Gastrocnemius medialis (tissue), 4 donors: ENCODE results near the gene PDLIM3. TPM values are rescaled to one million over a fixed set of nuclear protein-coding genes. Genes with fewer than 3 reads are reported as not detected.

Source experiments
- ATAC-seq, 2 donors: fragments of 150-250 bp; one replicate each; pipeline ENCODE4 v1.9.1; 2016
- DNase-seq, 2 donors: peaks; one replicate each; pipeline ENCODE4 v3.0.0-alpha.2; 2019
- H3K27ac ChIP-seq, 4 donors: fragments of 200-600 bp; sonication (generic); 1 replicate in 1 of 4; 2 replicates in 3 of 4; pipeline ENCODE4 v1.5.1; 2016 to 2018; ENCODE audit warnings: mild to moderate bottlenecking in 2 of 4, moderate library complexity in 1 of 4
- H3K27me3 ChIP-seq, 3 donors: fragments of 200-600 bp; sonication (generic) in 2 of 3; 1 replicate in 1 of 3; 2 replicates in 2 of 3; pipeline versions ENCODE4 v1.5.1 to v1.6.0; 2016 to 2019; ENCODE audit warnings: mild to moderate bottlenecking in 1 of 3, moderate library complexity in 1 of 3
- H3K36me3 ChIP-seq, 2 donors: fragments of 200-600 bp; sonication (generic) in 1 of 2; one replicate each; pipeline ENCODE4 v1.5.1; 2017 to 2018
- H3K4me1 ChIP-seq, 2 donors: fragments of 200-600 bp; sonication (generic) in 1 of 2; one replicate each; pipeline ENCODE4 v1.5.1; 2016 to 2017; ENCODE audit warnings: mild to moderate bottlenecking in 2 of 2
- H3K4me3 ChIP-seq, 4 donors: fragments of 200-600 bp; sonication (generic) in 3 of 4; 1 replicate in 1 of 4; 2 replicates in 3 of 4; pipeline ENCODE4 v1.5.1; 2016 to 2019; ENCODE audit warnings: mild to moderate bottlenecking in 2 of 4
- H3K9me3 ChIP-seq, 3 donors: fragments of 200-600 bp; sonication (generic) in 2 of 3; 1 replicate in 1 of 3; 2 replicates in 2 of 3; pipeline ENCODE4 v1.5.1; 2016 to 2019
- POLR2A ChIP-seq, 2 donors: fragments of 450-650 bp; IDR thresholded peaks; one replicate each; pipeline ENCODE4 v1.6.1; 2017; ENCODE audit warnings: antibody characterized with exemption in 2 of 2, mild to moderate bottlenecking in 2 of 2, moderate library complexity in 2 of 2
- in situ Hi-C, 4 donors: fragments of 200-750 bp; cut with MboI; loops; one replicate each; pipeline versions ENCODE4 v1.15.0 to v1.8.0; 2017; ENCODE audit warnings: low sequenced_read_pairs in 4 of 4
- intact Hi-C: fragments of 100-400 bp; cut with DNase I; formaldehyde crosslinking; loops from one replicate; pipeline ENCODE4 v1.15.1; 2023; ENCODE audit warnings: low total_unique reads
- total RNA-seq, 4 donors: library from RNA; depleted of rRNA; stranded (reverse); fragments of >200 nt; gene quantifications; one replicate each; pipeline versions ENCODE4 v1.1.0 to v1.2.3, GENCODE V29; 2016
- TF ChIP-seq, protein P1 (sequence below), 5 experiments: fragments of 450-650 bp in 3 of 5; fragments of 200-600 bp in 2 of 5; sonication (generic) in 2 of 5; IDR thresholded peaks in 4 of 5; conservative IDR thresholded peaks in 1 of 5; 1 replicate in 4 of 5; 2 replicates in 1 of 5; pipeline ENCODE4 v1.5.1; 2016 to 2019; ENCODE audit warnings: antibody characterized with exemption in 5 of 5, mild to moderate bottlenecking in 3 of 5, moderate library complexity in 3 of 5

PDLIM3 gene
- total RNA-seq, 4 donors from 2014 or later: 1,062 to 7,224 (median 2,598) TPM

DNA sequence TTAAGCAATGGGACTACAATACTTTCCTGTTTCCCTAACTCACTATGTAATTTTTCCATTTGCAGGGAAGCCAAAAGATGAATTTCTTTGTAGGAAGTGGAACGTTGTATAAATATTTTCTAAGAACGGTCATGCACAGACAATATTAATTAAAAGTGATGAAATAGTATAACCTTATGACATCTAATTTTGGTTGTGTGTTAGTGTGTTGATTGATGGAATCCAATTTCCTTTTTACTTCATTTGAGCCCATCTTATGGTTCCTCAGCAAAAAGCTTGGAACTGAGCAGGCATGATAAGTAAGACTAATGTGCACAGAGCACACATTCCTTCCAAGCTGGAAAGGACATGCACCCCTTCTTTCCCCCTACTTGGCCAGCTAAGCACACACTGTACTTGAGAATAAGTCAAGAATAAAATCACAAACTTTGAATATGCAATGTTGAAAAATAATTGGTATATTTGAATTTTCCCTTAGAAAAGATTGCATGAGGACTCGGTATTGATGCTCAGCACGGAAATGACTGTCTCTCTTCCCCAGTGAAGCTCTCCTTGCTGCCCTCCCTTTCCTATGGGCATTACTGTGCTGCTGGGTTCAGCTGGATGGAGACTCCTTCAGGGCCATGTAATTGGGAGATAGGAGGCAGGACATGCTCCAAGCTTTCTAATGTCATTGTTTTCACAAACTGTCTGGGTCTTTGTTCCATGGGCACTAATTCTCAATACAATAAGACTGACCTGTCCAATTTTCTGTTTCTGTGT lies 19.2 kb upstream of the PDLIM3 start:
- in situ Hi-C loops: no loop called here
- ATAC-seq: no peak

DNA sequence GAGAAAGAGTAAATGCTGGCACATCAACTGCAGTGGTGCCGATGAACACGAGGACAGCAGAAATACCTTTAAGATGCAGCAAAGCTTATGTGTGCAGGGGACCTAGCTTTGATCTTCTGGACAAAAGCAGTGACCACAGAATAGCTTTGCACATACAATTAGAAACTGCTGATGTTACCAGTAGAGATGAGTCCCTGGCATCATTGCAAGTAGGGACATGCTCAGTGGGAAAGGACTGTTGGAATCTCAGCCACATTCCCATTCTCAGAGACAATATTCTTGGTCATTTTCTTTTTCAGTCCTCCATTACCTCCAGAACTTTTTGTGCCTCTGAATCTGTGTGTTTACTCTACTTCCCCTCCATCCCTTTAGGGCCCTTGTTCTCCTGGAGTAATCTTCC lies 16.9 kb upstream of the PDLIM3 start:
- no peak for DNase-seq
- Histone ChIP-seq H3K9me3 (no peaks in the 10 kb centered on the region), H3K4me3 (no peak overlapping the region), H3K36me3 (no peaks in the 10 kb centered on the region), H3K27ac (no peak overlapping the region), H3K4me1 (no peaks in the 10 kb centered on the region), H3K27me3 (no peaks in the 10 kb centered on the region)
- in situ Hi-C loops: no loop called here
- TF ChIP-seq, protein P1, sequence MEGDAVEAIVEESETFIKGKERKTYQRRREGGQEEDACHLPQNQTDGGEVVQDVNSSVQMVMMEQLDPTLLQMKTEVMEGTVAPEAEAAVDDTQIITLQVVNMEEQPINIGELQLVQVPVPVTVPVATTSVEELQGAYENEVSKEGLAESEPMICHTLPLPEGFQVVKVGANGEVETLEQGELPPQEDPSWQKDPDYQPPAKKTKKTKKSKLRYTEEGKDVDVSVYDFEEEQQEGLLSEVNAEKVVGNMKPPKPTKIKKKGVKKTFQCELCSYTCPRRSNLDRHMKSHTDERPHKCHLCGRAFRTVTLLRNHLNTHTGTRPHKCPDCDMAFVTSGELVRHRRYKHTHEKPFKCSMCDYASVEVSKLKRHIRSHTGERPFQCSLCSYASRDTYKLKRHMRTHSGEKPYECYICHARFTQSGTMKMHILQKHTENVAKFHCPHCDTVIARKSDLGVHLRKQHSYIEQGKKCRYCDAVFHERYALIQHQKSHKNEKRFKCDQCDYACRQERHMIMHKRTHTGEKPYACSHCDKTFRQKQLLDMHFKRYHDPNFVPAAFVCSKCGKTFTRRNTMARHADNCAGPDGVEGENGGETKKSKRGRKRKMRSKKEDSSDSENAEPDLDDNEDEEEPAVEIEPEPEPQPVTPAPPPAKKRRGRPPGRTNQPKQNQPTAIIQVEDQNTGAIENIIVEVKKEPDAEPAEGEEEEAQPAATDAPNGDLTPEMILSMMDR (IDR thresholded peaks at IDR 0.05 in 4 of 5, conservative IDR thresholded peaks at IDR 0.05 in 1 of 5): no peak
- TF ChIP-seq POLR2A (IDR thresholded peaks at IDR 0.05): no peak
- no peak for ATAC-seq
- intact Hi-C loops: no loop called here

More for the DNA sequence above, 19.2 kb upstream of the PDLIM3 start:
- DNase-seq: no peak
- H3K4me3 ChIP-seq: no peak overlapping the region
- H3K9me3 ChIP-seq: no peaks in the 10 kb centered on the region
- no peaks in the 10 kb centered on the region for H3K27me3 ChIP-seq
- intact Hi-C loops: no loop called here
- no peak for TF ChIP-seq POLR2A (IDR thresholded peaks at IDR 0.05)
- TF ChIP-seq, protein P1 (IDR thresholded peaks at IDR 0.05 in 4 of 5, conservative IDR thresholded peaks at IDR 0.05 in 1 of 5): no peak
- H3K27ac ChIP-seq: no peak overlapping the region
- H3K4me1 ChIP-seq: peaks cover 5 to 7% of the 10 kb centered on the region in 2 donors
- H3K36me3 ChIP-seq: no peaks in the 10 kb centered on the region

DNA sequence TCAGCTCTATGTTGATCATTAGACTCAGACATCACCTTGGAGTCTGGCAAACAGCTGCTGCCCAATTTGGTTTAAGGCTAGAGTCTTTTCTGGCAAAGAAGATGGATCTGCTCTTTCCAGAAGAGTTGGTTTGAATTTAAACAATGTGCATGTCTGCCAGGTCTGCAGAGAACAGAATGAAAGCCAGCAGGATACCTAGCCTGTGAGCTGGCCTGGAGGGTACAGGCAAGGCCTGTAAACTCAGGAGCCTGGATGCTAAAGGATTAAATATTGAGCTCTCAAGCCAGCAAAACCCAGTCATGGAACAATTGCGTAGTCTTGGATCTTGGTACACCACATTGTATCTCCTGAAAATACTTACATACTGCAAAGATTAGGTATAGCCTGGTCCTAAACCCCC lies 15.6 kb upstream of the PDLIM3 start:
- TF ChIP-seq, protein P1 (IDR thresholded peaks at IDR 0.05 in 4 of 5, conservative IDR thresholded peaks at IDR 0.05 in 1 of 5): no peak
- TF ChIP-seq POLR2A (IDR thresholded peaks at IDR 0.05): no peak
- in situ Hi-C loops (no loop called here), intact Hi-C loops (no loop called here)
- no peaks in the 10 kb centered on the region for H3K27me3 ChIP-seq
- no peaks in the 10 kb centered on the region for H3K4me1 ChIP-seq
- no peak for ATAC-seq
- DNase-seq: no peak
- no peak overlapping the region for H3K27ac ChIP-seq
- no peaks in the 10 kb centered on the region for H3K36me3 ChIP-seq
- no peak overlapping the region for H3K4me3 ChIP-seq
- H3K9me3 ChIP-seq: no peaks in the 10 kb centered on the region

DNA sequence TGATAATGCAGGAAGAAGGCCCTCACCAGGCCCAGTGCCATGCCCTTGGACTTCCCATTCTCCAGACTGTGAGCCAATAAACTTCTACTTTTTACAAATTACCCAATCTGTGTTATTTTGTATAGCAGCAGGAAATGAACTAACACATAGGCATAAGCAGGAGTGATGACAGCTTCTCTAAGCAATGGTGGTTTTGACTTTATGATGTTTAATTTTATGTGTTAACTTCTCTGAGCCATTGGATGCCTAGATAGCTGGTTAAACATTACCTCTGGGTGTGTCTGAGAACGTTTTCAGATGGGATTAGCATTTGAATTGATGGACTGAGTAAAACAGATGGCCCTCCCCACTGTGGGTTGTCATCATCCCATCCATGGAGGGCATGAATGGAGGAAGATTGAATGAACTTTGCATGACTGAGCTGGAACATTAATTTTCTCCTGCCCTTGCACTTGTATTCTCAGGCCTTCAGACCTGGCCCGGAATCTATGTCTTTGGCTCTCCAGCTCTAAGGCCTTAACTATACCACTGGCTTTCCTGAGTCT lies 13.9 kb upstream of the PDLIM3 start:
- Histone ChIP-seq H3K9me3 (no peaks in the 10 kb centered on the region), H3K36me3 (no peaks in the 10 kb centered on the region), H3K4me1 (no peaks in the 10 kb centered on the region), H3K4me3 (no peak overlapping the region), H3K27ac (no peak overlapping the region), H3K27me3 (no peaks in the 10 kb centered on the region)
- in situ Hi-C loops: no loop called here
- intact Hi-C loops: no loop called here
- DNase-seq: no peak
- ATAC-seq: no peak
- no peak for TF ChIP-seq POLR2A (IDR thresholded peaks at IDR 0.05)
- TF ChIP-seq, protein P1 (IDR thresholded peaks at IDR 0.05 in 4 of 5, conservative IDR thresholded peaks at IDR 0.05 in 1 of 5): no peak
